Measurements from ENCODE around the gene UTF1.

UTF1 gene

DNA sequence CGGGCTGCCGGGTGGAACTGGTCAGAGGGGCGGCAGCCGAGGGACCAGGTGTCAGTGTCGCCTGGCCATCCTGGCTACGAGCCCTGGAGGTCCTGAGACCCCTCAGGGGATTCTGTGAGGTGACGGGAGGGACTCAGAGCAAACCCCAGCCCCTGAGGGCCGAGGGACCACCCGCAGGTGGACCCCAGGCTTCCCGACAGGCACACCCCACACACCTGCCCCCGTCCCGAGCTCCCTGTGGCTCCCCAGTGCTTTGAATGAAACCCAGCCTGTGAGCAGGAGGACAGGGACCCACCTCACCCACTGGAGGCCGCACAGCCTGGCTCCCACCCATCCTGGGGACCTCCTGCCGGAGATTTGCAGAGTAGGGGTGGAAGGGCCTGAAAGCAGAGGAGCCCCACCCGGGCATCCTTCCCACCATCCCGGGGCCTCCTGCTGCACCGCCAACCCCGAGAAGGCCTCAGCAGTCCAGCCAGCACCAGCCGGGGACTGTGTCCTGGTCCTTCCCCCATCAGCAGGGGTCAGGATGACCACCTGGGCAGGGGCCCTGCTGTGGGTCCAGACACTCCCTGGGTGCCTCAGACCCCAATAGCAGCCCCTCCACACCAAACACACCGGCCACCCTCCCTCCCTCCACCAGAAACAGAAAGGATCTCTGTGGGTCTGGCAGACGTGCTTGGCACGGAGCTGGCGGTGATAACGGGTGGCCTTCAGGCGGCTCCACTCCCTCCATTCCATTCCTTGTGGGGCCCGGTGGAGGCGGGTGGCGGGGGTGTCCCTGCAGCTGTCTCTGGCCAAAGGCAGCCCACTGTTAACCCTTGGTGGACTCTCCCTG lies 21.6 kb downstream of the UTF1 start:
- TF ChIP-seq, protein P1, sequence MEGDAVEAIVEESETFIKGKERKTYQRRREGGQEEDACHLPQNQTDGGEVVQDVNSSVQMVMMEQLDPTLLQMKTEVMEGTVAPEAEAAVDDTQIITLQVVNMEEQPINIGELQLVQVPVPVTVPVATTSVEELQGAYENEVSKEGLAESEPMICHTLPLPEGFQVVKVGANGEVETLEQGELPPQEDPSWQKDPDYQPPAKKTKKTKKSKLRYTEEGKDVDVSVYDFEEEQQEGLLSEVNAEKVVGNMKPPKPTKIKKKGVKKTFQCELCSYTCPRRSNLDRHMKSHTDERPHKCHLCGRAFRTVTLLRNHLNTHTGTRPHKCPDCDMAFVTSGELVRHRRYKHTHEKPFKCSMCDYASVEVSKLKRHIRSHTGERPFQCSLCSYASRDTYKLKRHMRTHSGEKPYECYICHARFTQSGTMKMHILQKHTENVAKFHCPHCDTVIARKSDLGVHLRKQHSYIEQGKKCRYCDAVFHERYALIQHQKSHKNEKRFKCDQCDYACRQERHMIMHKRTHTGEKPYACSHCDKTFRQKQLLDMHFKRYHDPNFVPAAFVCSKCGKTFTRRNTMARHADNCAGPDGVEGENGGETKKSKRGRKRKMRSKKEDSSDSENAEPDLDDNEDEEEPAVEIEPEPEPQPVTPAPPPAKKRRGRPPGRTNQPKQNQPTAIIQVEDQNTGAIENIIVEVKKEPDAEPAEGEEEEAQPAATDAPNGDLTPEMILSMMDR (IDR thresholded peaks at IDR 0.05; ENCODE audit: borderline replicate concordance, control extremely low read depth, extremely low read depth, insufficient read depth, missing control alignments), result no peak
- in situ Hi-C loops (cut with MboI; ENCODE audit: low sequenced_read_pairs, unreplicated experiment), result no loop called here
- no peak for DNase-seq (ENCODE audit: low spot score)

DNA sequence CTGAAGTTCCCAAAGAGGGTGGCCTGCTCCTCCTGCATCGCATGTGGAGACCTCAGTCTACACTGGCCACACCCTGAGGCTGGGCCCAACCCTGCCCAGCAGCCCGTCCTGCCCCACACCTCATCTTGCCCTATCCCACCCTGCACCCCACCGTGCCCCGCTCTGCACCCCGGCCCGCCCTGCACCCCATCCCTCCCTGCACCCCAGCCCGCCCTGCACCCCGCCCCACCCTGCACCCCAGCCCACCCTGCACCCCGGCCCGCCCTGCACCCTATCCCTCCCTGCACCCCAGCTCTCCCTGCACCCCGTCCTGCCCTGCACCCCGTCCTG lies 22.2 kb downstream of the UTF1 start:
- no peak for DNase-seq (ENCODE audit: low spot score)
- in situ Hi-C loops (cut with MboI; ENCODE audit: low sequenced_read_pairs, unreplicated experiment), result no loop called here
- TF ChIP-seq, protein P1 (IDR thresholded peaks at IDR 0.05; ENCODE audit: borderline replicate concordance, control extremely low read depth, extremely low read depth, insufficient read depth, missing control alignments), result no peak

DNA sequence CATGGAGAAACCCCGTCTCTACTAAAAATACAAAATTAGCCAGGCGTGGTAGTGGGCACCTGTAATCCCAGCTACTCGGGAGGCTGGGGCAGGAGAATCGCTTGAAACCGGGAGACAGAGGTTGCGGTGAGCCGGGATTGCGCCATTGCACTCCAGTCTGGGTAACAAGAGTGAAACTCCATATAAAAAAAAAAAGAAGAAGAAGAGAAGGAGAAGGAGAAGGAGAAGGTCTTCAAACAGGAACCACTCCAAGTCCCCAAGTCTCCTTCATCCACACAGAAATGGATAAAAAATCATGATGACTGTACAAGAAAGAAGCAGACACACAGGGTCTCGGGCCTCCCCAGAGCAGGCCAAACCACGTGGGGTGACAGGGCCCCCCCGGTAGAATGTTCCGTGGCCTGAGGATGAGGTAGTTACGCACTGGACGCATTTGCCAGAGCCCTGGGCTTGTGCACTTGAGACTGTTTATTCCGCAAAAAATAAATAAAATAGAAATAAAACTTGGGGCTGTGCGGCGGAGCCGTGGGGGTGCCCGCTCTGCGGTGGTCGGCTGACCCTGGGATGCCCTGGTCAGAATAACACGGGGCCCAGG lies 23.4 kb downstream of the UTF1 start:
- TF ChIP-seq, protein P1 (IDR thresholded peaks at IDR 0.05; ENCODE audit: borderline replicate concordance, control extremely low read depth, extremely low read depth, insufficient read depth, missing control alignments), result no peak

DNA sequence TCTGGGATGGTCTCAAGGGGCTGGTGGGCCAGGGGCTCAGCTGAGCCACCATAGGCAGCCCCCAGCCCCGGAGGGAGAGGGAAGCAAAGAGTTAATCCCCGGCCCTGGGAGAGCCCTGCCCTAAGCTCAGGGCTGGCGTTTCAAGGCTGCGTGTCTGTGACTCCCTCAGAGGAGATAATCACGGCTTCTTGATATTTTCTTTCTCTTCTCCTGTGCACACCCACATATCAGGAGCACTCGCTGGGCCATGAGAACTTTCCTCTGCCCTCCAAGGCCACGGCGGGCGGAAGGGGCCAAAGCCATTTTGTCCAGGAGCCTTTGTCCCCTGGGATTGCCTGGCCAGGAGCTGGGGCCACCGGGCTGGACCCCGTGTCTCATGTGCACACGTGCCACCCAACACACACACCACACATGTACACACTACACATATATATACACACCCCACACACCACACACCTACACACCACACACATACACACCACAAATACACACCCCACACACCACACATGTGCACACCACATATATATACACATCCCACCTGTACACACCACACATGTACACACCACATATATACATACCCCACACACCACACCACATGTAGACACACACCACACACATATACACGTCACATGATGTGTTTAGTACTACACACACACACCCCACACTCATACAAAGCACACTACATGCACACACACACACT lies 24.6 kb downstream of the UTF1 start:
- DNase-seq (ENCODE audit: low spot score), result no peak
- TF ChIP-seq, protein P1 (IDR thresholded peaks at IDR 0.05; ENCODE audit: borderline replicate concordance, control extremely low read depth, extremely low read depth, insufficient read depth, missing control alignments), result no peak
- in situ Hi-C loops (cut with MboI; ENCODE audit: low sequenced_read_pairs, unreplicated experiment), result no loop called here

More for the DNA sequence above, 23.4 kb downstream of the UTF1 start:
- DNase-seq (ENCODE audit: low spot score), result no peak
- in situ Hi-C loops (cut with MboI; ENCODE audit: low sequenced_read_pairs, unreplicated experiment), result no loop called here

DNA sequence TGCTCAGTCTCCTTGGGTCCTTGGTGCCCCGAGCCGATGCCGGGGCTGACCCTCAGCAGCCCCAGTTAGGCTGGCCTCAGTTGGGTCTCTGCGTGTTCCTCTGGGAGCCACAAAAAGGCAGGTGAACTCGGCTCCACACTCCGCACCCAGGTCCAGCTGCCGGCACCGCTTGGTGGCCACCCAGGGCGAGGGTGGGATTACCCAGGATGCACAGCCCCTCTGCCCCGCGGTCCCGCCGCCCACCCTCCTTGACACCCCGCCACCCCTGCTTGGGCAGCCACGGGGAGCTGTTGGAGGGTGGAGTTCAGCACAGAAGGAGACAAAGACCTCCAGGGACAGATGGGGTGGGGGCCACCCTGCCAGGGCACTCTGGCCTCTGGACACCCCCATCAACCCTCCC lies 25.3 kb downstream of the UTF1 start:
- TF ChIP-seq, protein P1 (IDR thresholded peaks at IDR 0.05; ENCODE audit: borderline replicate concordance, control extremely low read depth, extremely low read depth, insufficient read depth, missing control alignments), result no peak
- in situ Hi-C loops (cut with MboI; ENCODE audit: low sequenced_read_pairs, unreplicated experiment), result no loop called here
- no peak for DNase-seq (ENCODE audit: low spot score)

DNA sequence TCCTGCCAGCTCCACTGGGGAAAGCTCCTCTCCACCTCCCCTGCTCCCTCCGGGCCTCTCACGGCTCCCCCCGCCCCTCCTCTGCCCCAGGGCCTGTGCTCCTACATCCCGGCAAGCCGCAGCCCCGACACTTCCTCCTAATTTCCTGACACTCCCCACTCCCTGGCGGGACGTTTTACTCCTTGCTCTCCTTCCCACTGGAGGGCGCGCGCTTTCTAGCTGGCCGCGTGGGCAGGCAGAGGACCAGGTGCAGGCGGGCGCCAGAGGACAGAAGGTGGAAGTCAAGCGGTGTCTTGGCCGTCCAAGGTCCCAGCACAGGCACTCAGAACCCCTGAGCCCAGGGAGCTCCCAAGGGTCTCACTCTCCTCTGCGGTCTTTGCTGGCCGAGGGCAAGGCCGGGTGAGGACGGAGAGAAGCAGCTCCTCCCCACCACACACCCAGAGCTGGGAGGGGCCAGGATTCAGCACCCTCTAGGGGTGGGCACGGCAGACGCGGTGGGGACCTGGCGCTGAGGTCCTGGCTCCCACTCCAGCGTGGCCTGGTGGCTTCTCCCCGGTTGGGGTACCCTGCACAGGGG lies 27.6 kb downstream of the UTF1 start:
- TF ChIP-seq, protein P1 (IDR thresholded peaks at IDR 0.05; ENCODE audit: borderline replicate concordance, control extremely low read depth, extremely low read depth, insufficient read depth, missing control alignments), result peak; percentile 49
- in situ Hi-C loops (cut with MboI; ENCODE audit: low sequenced_read_pairs, unreplicated experiment), result no loop called here
- no peak for DNase-seq (ENCODE audit: low spot score)
